Activated CD8-positive, alpha-beta memory T cell treated with anti-CD3 and anti-CD28 coated beads, Interleukin-2, amount 50 U/mL, for 1 hour (primary cell): ENCODE results near the gene ABCB6.
"Not testable (repeated sequence)": the region's sequence is repeated elsewhere in the genome, so short reads cannot be mapped to it uniquely, and the experiment has no call there.

Experiments used
- DNase-seq: peaks from one replicate; pipeline ENCODE4 v3.0.0-alpha.2; 2020; ENCODE audit errors: extremely low read depth

The ABCB6 gene

DNA sequence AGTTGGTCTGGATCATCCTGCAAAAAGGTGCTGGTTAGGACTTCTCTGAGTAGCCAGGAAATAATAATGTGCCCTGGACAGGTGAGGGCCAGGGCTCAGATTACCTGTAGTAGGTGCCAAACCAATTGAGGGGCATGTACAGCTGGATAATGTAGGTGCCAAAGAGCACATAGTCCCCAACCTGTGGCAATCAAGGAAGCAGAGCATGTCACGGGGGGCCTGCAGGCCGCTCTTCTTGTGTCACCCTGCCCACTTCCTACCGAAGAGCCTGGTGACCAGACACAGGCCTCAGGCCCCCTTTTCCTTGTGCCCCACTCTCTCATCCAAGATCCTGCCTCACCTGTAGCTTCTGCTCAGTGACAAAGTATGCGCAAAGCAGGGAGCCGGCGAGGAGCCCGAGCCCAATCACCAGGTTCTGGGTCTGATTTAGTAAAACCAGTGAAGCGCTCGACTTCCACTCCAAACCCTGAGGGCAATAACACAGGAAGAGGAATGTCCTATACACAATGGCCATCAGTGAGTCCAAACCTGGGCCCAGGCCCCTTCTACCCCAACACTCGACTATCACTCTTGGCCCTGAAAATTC, 5.2 kb downstream of the ABCB6 start:
- no peak for DNase-seq

- DNase-seq = no peak
Measured at GRCh38 chr2:219213026-219213415, 5.7 kb downstream of the ABCB6 start.

DNA sequence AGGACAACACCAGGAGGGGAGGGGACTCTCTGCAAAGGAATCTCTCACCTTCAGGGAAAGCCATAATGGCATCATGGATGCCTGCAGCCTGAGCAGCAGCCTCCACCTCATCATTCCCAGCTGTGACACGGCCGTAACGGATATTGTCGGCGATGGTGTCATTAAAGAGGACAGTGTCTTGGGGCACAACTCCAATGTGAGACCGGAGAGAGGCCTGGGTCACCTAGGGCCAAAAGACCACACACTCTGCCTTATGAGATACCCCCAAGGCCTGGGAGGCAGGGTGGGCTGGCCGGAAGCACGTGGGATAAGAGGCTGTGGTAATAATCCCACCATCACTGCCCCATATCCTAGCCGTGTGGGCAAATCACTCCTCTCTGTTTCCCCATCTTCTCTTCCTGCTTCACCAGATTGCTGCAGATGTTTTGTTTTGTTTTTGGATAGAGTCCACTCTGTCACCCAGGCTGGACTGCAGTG, 7.8 kb downstream of the ABCB6 start:
- DNase-seq = no peak

DNA sequence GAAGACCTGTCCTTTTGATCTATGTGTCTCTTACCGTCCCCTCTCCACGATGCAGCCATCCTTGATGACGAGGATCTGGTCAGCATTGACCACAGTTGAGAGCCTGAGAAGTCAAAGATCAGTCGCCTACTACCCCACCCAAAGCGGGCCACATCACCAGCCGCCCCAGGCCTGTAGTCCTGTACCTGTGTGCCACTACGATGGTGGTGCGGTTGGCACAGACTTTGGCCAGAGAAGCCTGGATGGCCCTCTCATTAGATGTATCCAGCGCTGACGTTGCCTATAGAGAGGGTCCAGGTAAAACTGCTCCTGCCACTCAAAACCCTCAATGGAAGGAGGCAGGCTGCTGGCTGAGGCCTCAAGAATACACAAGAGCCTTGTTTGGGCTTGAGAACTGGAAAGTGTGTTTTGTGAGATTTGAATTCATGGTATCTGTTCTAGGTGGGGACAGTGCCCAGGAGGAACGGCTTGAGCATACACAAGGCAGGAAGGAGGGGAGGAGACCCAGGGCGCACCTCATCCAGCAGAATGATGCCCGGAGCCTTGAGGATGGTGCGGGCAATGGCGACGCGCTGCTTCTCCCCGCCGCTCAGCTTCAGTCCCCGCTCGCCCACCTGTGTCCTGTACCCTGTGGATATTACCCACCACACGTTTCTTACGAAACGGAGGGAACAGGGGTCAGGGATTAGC, 8.4 kb downstream of the ABCB6 start:
- DNase-seq = no peak

GRCh38 chr2:219209236-219210195, 9.2 kb downstream of the ABCB6 start:
- no peak for DNase-seq

GRCh38 chr2:219207884-219208740, 10.6 kb downstream of the ABCB6 start:
- DNase-seq = no peak

- DNase-seq = no peak
Measured at GRCh38 chr2:219207134-219207883, 11.4 kb downstream of the ABCB6 start.

DNA sequence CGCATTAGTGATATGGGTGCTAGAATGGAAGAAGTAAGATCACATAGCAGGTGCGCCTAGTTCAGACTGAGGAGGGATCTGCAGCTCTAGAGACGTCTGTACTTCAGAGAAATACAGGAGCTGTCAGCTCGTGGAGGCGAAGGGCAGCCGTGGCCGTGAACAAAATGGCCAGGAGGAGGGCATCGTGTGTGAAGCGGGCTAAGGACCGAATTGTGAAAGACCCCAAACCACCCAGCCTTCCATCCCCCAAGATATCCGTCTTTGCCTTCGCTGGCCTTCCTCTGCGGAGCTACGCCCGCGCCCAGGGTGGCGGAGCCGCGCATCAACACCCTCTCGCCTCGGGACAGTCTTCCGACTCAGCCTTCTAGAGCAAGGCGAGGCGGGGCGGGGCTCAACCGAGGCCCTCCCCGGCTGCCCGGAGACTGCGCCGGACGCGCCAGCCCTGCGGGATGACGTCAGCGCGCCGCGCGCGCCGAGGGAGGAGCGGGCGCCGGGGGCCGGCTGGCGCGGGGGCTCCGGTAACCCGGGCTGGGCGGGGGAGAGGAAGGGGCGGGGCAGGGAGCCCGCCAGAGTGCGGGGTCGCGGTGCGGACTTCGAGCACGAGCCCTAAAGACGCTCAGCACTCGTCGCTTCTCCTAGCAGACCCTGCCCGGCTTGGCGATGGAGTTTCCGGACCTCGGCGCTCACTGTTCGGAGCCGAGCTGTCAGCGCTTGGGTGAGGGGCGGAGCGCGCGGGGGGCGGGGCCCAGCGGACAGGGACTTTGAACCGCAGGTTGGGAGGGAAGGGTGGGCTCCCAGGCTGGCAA, 12.2 kb downstream of the ABCB6 start, which contains the start of gene ZFAND2B:
TSS of gene ZFAND2B (plus strand) at position 455 of the 806 bp plus-strand sequence. CDS start at position 661, 206 bp downstream.
- peak; percentile 87 for DNase-seq

GRCh38 chr2:219205981-219206327, 12.8 kb downstream of the ABCB6 start:
- no peak for DNase-seq

GRCh38 chr2:219205165-219205538, 13.6 kb downstream of the ABCB6 start:
- DNase-seq = no peak

GRCh38 chr2:219204425-219205164, 14.2 kb downstream of the ABCB6 start:
- DNase-seq = no peak

- not testable (repeated sequence) for DNase-seq
Measured at GRCh38 chr2:219201331-219201730, 17.4 kb downstream of the ABCB6 start.

DNA sequence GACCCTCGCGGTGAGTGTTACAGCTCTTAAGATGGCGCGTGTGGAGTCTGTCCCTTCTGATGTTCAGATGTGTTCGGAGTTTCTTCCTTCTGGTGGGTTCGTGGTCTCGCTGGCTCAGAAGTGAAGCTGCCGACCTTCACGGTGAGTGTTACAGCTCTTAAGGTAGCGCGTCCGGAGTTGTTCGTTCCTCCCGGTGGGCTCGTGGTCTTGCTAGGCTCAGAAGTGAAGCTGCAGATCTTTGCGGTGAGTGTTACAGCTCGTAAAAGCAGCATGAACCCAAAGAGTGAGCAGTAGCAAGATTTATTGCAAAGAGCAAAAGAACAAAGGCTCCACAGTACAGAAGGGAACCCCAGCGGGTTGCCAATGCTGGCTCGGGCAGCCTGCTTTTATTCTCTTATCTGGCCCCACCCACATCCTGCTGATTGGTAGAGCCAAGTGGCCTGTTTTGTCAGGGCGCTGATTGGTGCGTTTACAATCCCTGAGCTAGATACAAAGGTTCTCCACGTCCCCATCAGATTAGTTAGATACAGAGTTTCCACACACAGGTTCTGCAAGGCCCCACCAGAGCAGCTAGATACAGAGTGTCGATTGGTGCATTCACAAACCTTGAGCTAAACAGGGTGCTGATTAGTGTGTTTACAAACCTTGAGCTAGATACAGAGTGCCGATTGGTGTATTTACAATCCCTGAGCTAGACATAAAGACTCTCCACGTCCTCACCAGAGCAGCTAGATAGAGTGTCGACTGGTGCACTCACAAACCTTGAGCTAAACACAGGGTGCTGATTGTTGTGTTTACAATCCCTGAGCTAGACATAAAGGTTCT, 18.0 kb downstream of the ABCB6 start:
- not testable (repeated sequence) for DNase-seq

GRCh38 chr2:219199470-219200211, 19.1 kb downstream of the ABCB6 start:
- DNase-seq = no peak

DNA sequence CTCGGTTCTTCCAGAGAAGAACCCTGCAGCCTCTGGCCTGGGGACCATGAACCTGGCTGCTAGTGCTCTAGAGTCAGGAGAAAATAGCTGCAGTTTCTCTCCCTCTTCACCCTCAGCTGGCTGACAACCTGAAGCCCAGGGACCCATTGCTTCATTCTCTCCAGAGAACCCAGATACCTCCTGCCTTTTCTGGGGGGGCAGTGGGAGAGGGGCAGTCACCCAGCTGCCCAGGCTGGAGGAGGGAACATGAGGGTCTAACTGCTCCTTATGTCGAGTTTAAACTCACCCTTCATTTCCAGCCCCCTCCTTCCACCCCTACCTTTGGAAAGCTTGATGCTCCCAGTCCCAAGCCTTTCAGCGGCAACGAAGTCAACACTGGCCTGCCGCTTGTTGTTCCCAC, 19.8 kb downstream of the ABCB6 start:
- DNase-seq = no peak

GRCh38 chr2:219197388-219197787, 21.4 kb downstream of the ABCB6 start:
- no peak for DNase-seq

DNA sequence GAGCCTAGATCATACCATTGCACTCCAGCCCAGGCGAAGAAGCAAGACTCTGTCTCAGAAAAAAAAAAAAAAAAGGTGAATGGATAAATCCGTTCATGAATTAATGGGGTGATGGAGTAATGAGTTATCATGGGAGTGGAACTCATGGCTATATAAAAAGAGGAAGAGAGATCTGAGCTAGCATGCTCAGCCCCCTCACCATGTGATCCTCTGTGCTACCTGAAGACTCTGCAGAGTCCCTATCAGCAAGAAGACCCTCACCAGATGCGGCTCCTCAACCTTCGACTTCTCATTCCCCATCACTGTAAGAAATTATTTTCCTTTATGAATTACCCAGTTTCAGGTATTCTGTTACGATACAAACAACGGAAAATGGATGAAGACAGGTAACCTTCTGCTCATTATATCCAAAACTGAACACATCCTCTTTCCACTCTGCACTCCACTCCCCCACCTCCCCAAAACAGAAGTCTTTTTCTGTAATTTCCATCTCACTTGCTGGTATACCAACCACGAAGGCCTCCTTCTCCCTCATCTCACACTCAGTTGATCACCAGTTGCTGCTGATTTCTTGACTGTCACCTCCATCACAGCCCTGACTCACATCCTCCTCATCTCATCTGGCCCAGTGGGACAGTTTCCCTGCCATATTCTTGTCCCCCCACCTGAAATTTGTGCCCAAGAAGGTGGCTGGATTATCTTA, 31.9 kb downstream of the ABCB6 start:
- DNase-seq = no peak
